Kidney glomerular epithelial cell (primary cell): ENCODE measurements around the gene PARD6G.

Source experiments
- DNase-seq: peaks from one replicate; lab custom pipeline; 2025; lab: John Stamatoyannopoulos, UW

PARD6G gene

DNA sequence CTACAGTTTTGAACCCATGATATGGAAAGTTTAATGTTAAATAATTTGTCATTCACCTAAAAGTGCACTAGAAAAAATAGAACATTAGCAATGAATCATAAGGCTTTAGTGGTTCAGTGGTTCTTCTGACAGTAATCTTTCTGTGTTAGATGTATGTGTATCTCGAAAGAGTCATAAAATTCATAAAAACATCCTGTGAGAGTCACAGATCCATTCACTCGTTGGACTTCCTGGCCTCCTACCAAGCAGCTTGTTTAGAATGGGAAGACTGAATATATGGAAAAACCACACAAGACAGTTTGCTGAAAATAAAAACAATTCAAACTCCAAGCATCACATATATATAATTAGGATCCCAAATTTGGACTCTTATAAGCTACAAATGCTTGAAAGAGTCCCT lies 103.4 kb downstream of the PARD6G start:
- no peak for DNase-seq

DNA sequence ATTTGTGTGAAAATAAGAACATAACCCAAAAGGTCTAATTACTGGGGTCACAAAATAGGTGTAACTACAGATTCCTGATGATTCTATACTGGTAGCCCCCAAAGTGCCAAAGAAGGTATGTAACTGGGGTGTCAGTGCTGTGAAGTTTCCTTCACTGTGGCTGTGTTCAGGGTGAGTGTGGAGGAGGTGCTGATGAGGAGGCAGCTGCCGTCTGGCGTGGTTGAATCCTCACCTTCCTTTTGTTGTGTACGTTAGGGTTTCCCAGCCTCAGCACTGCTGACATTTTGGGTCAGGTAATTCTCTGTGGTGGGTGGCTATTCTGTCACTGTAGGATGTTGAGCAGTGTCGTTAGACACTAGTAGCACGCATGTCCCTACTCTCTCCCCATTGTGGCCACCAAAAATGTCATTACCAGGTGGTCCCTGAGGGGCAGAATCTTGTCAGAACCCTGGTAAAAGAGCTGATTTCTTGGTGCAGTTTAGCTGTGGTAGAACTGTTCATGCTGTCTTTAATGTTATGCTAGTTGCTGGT lies 106.8 kb downstream of the PARD6G start:
- no peak for DNase-seq

DNA sequence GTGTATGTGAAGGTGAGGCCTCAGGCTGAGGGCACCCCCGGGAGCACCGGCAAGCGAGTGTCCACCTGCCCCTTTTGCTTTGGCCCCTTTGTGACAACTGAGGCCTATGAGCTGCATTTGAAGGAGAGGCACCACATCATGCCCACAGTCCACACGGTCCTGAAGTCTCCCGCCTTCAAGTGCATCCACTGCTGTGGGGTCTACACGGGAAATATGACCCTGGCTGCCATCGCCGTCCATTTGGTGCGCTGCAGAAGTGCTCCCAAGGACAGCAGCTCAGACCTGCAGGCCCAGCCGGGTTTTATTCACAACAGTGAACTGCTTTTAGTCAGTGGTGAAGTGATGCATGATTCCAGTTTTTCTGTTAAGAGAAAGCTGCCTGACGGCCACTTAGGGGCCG lies 109.3 kb downstream of the PARD6G start:
- no peak for DNase-seq

GRCh38 chr18:80137137-80137536 lies 110.2 kb downstream of the PARD6G start:
- DNase-seq = no peak

DNA sequence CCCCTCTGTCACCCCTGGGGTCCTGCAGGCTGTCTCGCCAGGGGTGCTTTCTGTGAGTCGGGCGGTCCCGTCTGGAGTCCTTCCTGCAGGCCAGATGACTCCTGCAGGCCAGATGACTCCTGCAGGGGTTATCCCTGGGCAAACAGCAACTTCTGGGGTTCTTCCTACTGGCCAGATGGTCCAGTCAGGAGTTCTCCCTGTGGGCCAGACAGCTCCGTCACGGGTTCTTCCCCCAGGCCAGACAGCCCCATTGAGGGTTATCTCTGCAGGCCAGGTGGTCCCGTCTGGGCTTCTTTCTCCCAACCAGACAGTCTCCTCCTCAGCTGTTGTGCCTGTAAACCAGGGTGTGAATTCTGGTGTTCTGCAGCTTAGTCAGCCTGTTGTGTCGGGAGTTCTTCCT lies 110.6 kb downstream of the PARD6G start:
- no peak for DNase-seq

- DNase-seq = no peak
These were observed 112.2 kb downstream of the PARD6G start for GRCh38 chr18:80135136-80135535.

DNA sequence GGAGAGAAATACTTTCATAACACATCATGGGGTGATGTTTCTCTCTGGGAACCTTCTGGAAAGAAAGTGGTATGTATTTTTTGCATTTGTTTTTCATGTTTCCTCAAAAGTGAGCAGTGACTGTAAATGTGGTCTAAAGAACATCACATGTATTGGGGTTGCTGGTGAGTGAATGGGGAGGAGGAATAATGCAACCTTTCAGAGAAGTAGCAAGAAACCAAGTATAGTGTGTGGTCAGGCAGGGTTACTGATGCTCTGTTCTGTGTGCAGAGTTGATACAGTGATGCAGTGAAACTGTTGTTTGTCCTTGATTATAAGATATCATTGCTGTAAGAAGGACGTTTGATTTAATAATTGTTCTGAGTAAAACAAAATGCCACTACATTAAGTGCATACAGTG lies 114.2 kb downstream of the PARD6G start:
- DNase-seq = no peak

DNA sequence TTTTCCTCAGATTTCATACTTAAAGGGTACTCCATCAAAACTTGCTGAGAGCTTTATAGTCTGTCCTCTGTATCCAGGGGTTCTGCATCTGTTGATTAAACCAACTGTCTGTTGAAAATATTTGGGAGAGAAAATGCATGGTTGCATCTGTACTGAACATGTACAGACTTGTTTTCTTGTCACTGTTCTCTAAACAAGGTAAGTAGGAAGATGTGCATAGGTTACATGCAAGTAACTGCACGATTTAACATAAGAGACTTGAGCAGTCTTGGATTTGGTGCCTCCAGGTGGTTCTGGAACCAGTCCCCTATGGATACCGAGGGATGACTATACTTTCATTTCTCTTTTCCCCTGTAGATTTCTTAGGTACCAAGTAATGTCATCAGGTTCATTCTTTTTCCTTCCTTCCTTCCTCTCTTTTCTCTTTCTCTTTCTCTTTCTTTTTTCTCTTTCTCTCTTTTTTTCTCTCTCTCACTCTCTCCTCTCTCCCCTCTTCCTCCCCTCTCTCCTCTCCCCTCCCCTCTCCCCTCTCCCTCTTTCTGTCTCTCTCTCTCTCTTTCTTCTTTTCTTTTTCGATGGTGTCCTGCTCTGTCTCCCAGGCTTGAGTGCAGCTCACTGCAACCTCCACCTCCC lies 115.0 kb downstream of the PARD6G start:
- no peak for DNase-seq

GRCh38 chr18:80130555-80130954 lies 116.8 kb downstream of the PARD6G start:
- DNase-seq = no peak

- no peak for DNase-seq
These were observed 117.5 kb downstream of the PARD6G start for GRCh38 chr18:80129672-80130367.

DNA sequence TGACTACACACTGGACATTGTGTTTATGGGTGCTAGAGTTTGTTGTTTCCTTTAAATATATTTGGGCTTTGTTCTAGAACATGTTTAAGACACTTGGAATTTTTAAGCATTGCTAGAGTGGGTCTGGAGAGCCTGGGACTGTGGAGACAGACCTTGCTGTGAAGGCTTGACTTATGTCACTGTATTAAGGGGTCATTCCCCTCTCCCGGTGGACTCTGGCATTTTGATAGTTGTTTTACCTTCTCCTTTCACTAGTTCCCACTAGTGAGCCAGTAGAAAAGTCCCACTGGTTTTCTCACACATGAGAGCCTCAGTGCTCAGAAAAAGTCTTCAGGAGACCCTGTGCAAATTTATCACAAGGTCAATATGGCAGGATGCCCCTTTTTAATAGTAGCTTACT lies 119.7 kb downstream of the PARD6G start:
- no peak for DNase-seq

GRCh38 chr18:80126797-80127196 lies 120.5 kb downstream of the PARD6G start:
- no peak for DNase-seq

DNA sequence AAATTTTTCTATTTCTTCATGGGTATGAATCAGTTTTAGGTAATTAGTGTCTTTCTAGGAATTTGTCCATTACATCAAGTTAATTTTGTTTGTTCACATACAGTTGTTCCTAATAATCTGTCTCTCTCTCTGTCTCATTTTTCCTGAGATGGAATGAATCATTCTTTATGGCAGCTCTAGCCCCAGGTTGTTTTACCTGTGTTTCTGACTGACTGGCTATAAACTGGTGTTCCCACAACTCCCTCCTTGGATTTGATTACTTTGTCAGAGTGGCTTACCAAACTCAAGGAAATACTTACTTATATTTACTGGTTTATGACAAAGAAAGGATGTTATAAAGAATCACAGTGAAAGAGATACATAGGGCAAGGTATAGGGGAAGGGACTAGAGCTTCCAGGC lies 123.2 kb downstream of the PARD6G start:
- DNase-seq = no peak

GRCh38 chr18:80120932-80121331 lies 126.4 kb downstream of the PARD6G start:
- DNase-seq = no peak

DNA sequence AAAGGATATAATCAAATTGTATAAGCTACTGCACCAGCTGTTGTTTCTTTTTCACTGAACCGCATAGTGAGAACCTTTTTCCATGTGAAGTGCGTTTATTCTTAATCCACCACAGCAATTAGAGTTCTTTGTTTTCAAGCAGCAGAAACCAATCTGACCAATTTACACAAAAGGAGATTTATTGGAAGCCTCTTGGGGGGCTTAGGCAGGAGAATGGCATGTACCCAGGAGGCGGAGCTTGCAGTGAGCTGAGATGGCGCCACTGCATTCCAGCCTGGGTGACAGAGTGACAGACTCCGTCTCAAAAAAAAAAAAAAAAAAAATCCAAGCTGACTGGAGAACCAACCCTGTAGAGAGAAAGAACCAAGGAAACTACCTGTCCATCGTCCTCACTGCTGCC lies 128.2 kb downstream of the PARD6G start:
- DNase-seq = no peak

- DNase-seq = no peak
These were observed 132.3 kb downstream of the PARD6G start for GRCh38 chr18:80115035-80115434.

DNA sequence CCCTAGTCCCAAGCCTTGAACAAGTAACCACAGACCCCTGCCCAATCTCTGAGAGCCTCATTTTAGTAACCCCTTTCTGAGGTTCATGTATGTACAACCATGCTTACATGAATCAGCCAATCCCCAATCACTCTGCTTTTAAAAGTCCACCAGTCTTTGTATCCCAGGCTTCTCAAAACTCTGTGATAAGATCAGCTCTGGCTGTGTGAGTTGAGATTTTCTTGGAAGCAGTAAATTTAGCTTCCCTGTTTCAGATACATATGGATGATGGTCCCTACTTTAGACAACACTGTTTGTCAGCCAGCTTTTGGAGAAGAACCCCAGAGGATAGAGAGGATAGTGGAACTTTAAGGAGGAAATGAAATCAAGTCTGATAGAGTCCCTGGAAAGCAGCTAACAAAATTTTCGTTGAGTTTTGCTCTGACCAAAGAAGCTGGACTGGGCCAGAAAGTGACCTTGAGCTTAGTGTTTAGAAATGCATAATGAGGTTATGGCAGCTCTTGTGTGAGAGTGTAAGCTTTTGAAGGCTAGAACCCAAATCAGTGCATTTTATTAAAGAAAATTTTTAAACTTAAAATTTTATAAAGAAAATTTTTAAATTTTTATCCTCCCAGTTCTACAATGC lies 134.6 kb downstream of the PARD6G start:
- DNase-seq = no peak

- DNase-seq = peak; percentile 16
These were observed 137.6 kb downstream of the PARD6G start for GRCh38 chr18:80109676-80110078.

GRCh38 chr18:80108739-80109675 lies 138.3 kb downstream of the PARD6G start, which contains the start of gene ADNP2:
Gene ADNP2 (plus strand): TSS chr18:80109262. CDS start chr18:80117543, 8,281 bp downstream.
- peak; percentile 95 for DNase-seq

DNA sequence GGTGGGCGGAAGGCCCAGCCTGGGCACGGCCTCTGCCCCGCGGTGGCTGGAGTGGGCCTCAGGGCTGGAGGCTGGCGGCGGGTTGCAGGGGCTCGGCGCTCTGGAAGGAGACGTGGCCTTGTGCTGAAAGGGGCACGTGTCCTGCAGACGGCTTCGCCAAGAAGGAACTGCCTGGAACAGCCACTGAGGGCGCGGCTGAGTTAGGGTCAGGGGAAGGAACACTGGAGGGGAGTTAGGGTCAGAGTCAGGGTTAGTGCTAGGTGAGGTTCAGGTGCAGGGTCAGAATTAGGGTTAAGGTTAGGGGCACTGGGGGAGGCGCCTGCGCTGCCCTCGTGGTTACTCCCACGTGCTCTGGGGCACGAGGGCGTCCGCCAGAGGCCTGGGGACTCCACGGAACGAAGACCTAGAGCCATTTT lies 139.2 kb downstream of the PARD6G start:
- DNase-seq = no peak

DNA sequence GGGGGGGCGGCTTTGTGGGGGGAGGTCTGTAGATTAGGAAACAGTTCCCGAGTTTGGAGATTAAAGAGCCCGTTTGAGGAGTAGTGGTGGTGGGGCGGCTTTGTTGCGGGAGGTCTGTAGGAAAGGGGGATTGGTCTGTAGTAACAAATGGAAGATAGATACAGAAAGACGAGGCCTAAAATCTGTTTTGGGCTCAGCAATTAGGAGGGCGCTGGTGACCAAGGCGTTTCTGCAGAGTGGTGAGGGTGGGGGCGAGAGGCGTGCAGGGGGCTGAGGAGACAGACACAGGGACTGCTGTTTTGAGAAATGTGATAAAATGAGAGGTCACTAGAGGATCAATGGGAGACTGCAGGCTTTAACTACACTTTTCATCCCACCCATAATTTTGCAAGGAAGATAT lies 139.9 kb downstream of the PARD6G start:
- DNase-seq = no peak
